ENCODE results near the gene CDCA4.

Gene CDCA4

DNA sequence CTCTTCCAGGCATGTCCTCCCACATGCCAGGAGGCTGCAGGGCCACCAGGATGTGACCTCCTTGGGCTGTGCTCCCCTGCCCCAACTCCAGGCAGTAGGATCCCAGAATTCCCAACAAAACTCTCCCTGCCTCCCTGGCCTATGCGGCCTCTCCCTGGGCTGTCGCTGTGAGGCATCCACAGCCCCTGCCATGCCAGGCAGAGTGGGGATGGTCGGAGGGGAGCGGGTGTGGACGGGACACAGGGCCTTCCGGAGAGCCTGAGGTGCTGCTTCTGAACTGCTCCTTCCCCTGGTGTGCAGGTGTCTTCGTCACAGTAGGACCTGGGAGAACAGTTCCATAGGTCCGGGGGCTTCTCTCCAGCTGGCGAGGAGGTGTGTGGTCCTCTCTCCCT lies 26.0 kb upstream of the CDCA4 start:
- Histone ChIP-seq H3K27ac (ENCODE audit: low read depth, low read length) (no peak overlapping the region), H3K23ac (ENCODE audit: low read length) (no peak overlapping the region)
- no CpG with 5 or more reads among the region's 9 CpGs for WGBS (ENCODE audit: extremely low coverage, insufficient coverage, insufficient read length)

DNA sequence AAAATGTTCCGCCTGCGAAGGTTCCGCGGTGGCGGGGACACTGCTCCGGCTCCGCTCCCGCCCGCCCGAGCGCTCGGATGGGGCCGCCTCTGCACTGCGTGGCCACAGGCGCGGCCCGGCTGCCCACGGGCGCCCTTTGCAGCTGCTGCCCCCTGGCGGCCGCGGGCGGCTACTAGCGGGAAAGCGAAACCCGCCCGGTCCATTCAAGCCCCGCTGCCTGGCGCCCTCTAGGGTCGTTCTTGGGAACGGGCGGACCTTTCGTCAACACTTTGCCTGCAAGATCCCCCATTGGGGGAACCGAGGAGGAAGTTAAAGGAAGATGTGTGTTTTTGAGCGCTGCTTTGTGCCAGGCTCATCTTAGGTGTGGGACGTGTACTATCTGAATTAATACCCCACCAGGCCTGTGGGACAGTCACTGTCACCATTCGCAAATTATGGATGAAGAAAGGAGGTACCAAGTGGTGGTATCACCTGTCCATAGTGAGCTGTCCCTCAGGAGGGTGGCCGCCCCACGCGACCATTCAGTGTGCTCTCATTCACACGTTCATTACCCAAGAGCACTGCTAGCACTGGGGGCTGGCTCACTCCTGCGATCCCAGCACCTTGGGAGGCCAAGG lies 24.9 kb upstream of the CDCA4 start:
- Histone ChIP-seq H2BK120ac (ENCODE audit: insufficient read depth, low read length, poor library complexity) (no peak overlapping the region), H3K36me3 (ENCODE audit: control insufficient read depth in 1 of 2, insufficient read depth in 2 of 2, low read length in 2 of 2) (no peaks in the 10 kb centered on the region), H4K12ac (ENCODE audit: low read depth, low read length) (no peak overlapping the region), H3K14ac (ENCODE audit: low read length) (no peak overlapping the region), H3K4me2 (ENCODE audit: low read length) (no peak overlapping the region), H3K4me1 (ENCODE audit: control insufficient read depth in 1 of 2, insufficient read depth in 2 of 2, low read length in 2 of 2) (no peaks in the 10 kb centered on the region), H2BK12ac (ENCODE audit: low read length) (no peak overlapping the region), H2BK5ac (ENCODE audit: low read depth, low read length, poor library complexity) (no peak overlapping the region), H4K91ac (ENCODE audit: low read depth, low read length) (no peak overlapping the region), H2AFZ (ENCODE audit: insufficient read depth, low read length, poor library complexity) (no peak overlapping the region), H3K23ac (ENCODE audit: low read length) (peak overlapping the region; percentile 37), H3K79me2 (ENCODE audit: control insufficient read depth, insufficient read depth, low read length, poor library complexity) (no peaks in the 10 kb centered on the region), H3K18ac (ENCODE audit: low read length) (no peak overlapping the region), H3K27ac (ENCODE audit: low read depth, low read length) (no peak overlapping the region), H3K9ac (ENCODE audit: low read length) (no peak overlapping the region), H3K4me3 (ENCODE audit: low read depth, low read length) (no peak overlapping the region), H3K9me3 (ENCODE audit: insufficient read depth, low read depth, low read length) (no peaks in the 10 kb centered on the region), H3K4ac (ENCODE audit: low read depth, low read length) (no peak overlapping the region), H2AK5ac (ENCODE audit: low read length) (no peak overlapping the region), H3K27me3 (ENCODE audit: insufficient read depth, low read length) (peaks cover 2% of the 10 kb centered on the region), H3K79me1 (ENCODE audit: low read length) (no peaks in the 10 kb centered on the region), H4K8ac (ENCODE audit: low read depth, low read length) (no peak overlapping the region)
- peak; percentile 80 to 94 for DNase-seq
- no CpG with 5 or more reads among the region's 42 CpGs for WGBS (ENCODE audit: extremely low coverage, insufficient coverage, insufficient read length)

More for the DNA sequence above, 26.0 kb upstream of the CDCA4 start:
- DNase-seq = no peak
- H2BK12ac ChIP-seq (ENCODE audit: low read length) = no peak overlapping the region
- H3K4me3 ChIP-seq (ENCODE audit: low read depth, low read length) = no peak overlapping the region
- H4K91ac ChIP-seq (ENCODE audit: low read depth, low read length) = no peak overlapping the region
- H3K36me3 ChIP-seq (ENCODE audit: control insufficient read depth in 1 of 2, insufficient read depth in 2 of 2, low read length in 2 of 2) = no peaks in the 10 kb centered on the region
- no peaks in the 10 kb centered on the region for H3K4me1 ChIP-seq (ENCODE audit: control insufficient read depth in 1 of 2, insufficient read depth in 2 of 2, low read length in 2 of 2)
- H4K8ac ChIP-seq (ENCODE audit: low read depth, low read length) = no peak overlapping the region
- no peak overlapping the region for H3K4me2 ChIP-seq (ENCODE audit: low read length)
- no peaks in the 10 kb centered on the region for H3K79me1 ChIP-seq (ENCODE audit: low read length)
- no peak overlapping the region for H3K4ac ChIP-seq (ENCODE audit: low read depth, low read length)
- H2AFZ ChIP-seq (ENCODE audit: insufficient read depth, low read length, poor library complexity) = no peak overlapping the region
- no peak overlapping the region for H2AK5ac ChIP-seq (ENCODE audit: low read length)
- H3K27me3 ChIP-seq (ENCODE audit: insufficient read depth, low read length) = peaks cover 2% of the 10 kb centered on the region
- H4K12ac ChIP-seq (ENCODE audit: low read depth, low read length) = no peak overlapping the region
- H2BK120ac ChIP-seq (ENCODE audit: insufficient read depth, low read length, poor library complexity) = no peak overlapping the region
- no peak overlapping the region for H3K9ac ChIP-seq (ENCODE audit: low read length)
- no peak overlapping the region for H2BK5ac ChIP-seq (ENCODE audit: low read depth, low read length, poor library complexity)
- no peak overlapping the region for H3K18ac ChIP-seq (ENCODE audit: low read length)
- H3K14ac ChIP-seq (ENCODE audit: low read length) = no peak overlapping the region
- H3K79me2 ChIP-seq (ENCODE audit: control insufficient read depth, insufficient read depth, low read length, poor library complexity) = no peaks in the 10 kb centered on the region
- peaks cover 3% of the 10 kb centered on the region for H3K9me3 ChIP-seq (ENCODE audit: insufficient read depth, low read depth, low read length)

DNA sequence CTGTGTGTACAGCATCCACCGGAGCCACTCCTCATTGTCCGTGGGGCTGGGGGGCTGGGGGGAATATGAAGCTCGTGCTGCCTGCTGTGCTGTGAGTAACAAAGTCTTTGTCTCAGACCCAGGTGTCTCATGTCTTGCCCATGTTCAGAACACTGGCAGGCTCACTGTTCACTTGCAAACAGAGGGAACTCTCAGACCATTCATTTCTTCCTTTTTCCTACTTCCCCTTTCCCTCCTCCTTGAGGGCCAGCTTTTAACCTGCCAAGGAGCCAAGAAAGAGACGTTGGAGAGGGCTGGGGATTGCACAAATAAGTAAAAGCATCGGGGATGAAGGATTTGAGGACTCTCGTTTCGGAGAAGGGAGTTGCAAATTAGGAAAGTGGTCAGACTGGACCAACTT lies 22.8 kb upstream of the CDCA4 start:
- H3K4me2 ChIP-seq (ENCODE audit: low read length) = no peak overlapping the region
- H3K79me2 ChIP-seq (ENCODE audit: control insufficient read depth, insufficient read depth, low read length, poor library complexity) = no peaks in the 10 kb centered on the region
- H3K4me3 ChIP-seq (ENCODE audit: low read depth, low read length) = no peak overlapping the region
- H2AK5ac ChIP-seq (ENCODE audit: low read length) = no peak overlapping the region
- no peaks in the 10 kb centered on the region for H3K36me3 ChIP-seq (ENCODE audit: control insufficient read depth in 1 of 2, insufficient read depth in 2 of 2, low read length in 2 of 2)
- no peak overlapping the region for H3K4ac ChIP-seq (ENCODE audit: low read depth, low read length)
- DNase-seq = no peak
- H3K14ac ChIP-seq (ENCODE audit: low read length) = no peak overlapping the region
- H3K4me1 ChIP-seq (ENCODE audit: control insufficient read depth in 1 of 2, insufficient read depth in 2 of 2, low read length in 2 of 2) = no peaks in the 10 kb centered on the region
- H2BK12ac ChIP-seq (ENCODE audit: low read length) = no peak overlapping the region
- H2AFZ ChIP-seq (ENCODE audit: insufficient read depth, low read length, poor library complexity) = no peak overlapping the region
- H2BK120ac ChIP-seq (ENCODE audit: insufficient read depth, low read length, poor library complexity) = no peak overlapping the region
- no peak overlapping the region for H4K8ac ChIP-seq (ENCODE audit: low read depth, low read length)
- no CpG with 5 or more reads among the region's 7 CpGs for WGBS (ENCODE audit: extremely low coverage, insufficient coverage, insufficient read length)
- no peak overlapping the region for H3K9ac ChIP-seq (ENCODE audit: low read length)
- H3K79me1 ChIP-seq (ENCODE audit: low read length) = no peaks in the 10 kb centered on the region
- no peak overlapping the region for H4K91ac ChIP-seq (ENCODE audit: low read depth, low read length)
- H4K12ac ChIP-seq (ENCODE audit: low read depth, low read length) = no peak overlapping the region
- H3K9me3 ChIP-seq (ENCODE audit: insufficient read depth, low read depth, low read length) = no peaks in the 10 kb centered on the region
- H2BK5ac ChIP-seq (ENCODE audit: low read depth, low read length, poor library complexity) = no peak overlapping the region
- no peak overlapping the region for H3K27ac ChIP-seq (ENCODE audit: low read depth, low read length)
- peaks cover 2% of the 10 kb centered on the region for H3K27me3 ChIP-seq (ENCODE audit: insufficient read depth, low read length)
- no peak overlapping the region for H3K18ac ChIP-seq (ENCODE audit: low read length)
- H3K23ac ChIP-seq (ENCODE audit: low read length) = no peak overlapping the region

DNA sequence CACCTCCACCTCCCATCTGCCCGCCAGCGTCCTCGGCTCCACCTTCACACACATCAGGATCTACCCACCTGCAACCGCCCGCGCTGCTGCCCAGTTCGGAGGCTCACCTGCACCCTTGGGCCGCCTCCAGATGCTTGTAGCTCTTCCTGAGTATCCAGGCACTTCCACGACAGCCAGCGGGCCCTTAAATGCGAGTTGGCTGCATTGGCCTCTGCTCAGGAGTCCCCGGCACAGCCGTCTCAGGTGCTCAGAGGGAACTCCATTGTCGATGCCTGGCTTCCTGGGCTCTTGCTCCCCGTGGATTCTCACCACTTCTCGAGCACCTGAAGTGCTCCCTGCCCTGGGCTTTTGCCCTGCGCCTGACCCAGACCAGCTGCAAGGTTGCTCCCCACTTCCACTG lies 21.9 kb upstream of the CDCA4 start:
- H3K36me3 ChIP-seq (ENCODE audit: control insufficient read depth in 1 of 2, insufficient read depth in 2 of 2, low read length in 2 of 2) = no peaks in the 10 kb centered on the region
- H3K18ac ChIP-seq (ENCODE audit: low read length) = no peak overlapping the region
- no peak overlapping the region for H2BK120ac ChIP-seq (ENCODE audit: insufficient read depth, low read length, poor library complexity)
- WGBS (ENCODE audit: extremely low coverage, insufficient coverage, insufficient read length) = no CpG with 5 or more reads among the region's 17 CpGs
- H3K4me2 ChIP-seq (ENCODE audit: low read length) = no peak overlapping the region
- H3K23ac ChIP-seq (ENCODE audit: low read length) = no peak overlapping the region
- no peak overlapping the region for H3K4ac ChIP-seq (ENCODE audit: low read depth, low read length)
- H2AFZ ChIP-seq (ENCODE audit: insufficient read depth, low read length, poor library complexity) = no peak overlapping the region
- no peak overlapping the region for H3K27ac ChIP-seq (ENCODE audit: low read depth, low read length)
- no peak overlapping the region for H2BK5ac ChIP-seq (ENCODE audit: low read depth, low read length, poor library complexity)
- no peak overlapping the region for H4K12ac ChIP-seq (ENCODE audit: low read depth, low read length)
- no peak for DNase-seq
- H4K8ac ChIP-seq (ENCODE audit: low read depth, low read length) = no peak overlapping the region
- H3K4me1 ChIP-seq (ENCODE audit: control insufficient read depth in 1 of 2, insufficient read depth in 2 of 2, low read length in 2 of 2) = no peaks in the 10 kb centered on the region
- H4K91ac ChIP-seq (ENCODE audit: low read depth, low read length) = no peak overlapping the region
- H3K14ac ChIP-seq (ENCODE audit: low read length) = no peak overlapping the region
- H3K9ac ChIP-seq (ENCODE audit: low read length) = no peak overlapping the region
- H2AK5ac ChIP-seq (ENCODE audit: low read length) = no peak overlapping the region
- no peak overlapping the region for H3K4me3 ChIP-seq (ENCODE audit: low read depth, low read length)
- H3K79me2 ChIP-seq (ENCODE audit: control insufficient read depth, insufficient read depth, low read length, poor library complexity) = no peaks in the 10 kb centered on the region
- H2BK12ac ChIP-seq (ENCODE audit: low read length) = no peak overlapping the region
- H3K27me3 ChIP-seq (ENCODE audit: insufficient read depth, low read length) = peaks cover 2% of the 10 kb centered on the region
- no peaks in the 10 kb centered on the region for H3K9me3 ChIP-seq (ENCODE audit: insufficient read depth, low read depth, low read length)
- no peaks in the 10 kb centered on the region for H3K79me1 ChIP-seq (ENCODE audit: low read length)

Measured in trophoblast cell (in vitro differentiated cells and primary cell).